Putamen (tissue), 1 donor: ENCODE data around the gene CXCL16.
A peak's percentile ranks its signal among the peaks of the same experiment; 100 is the strongest.
"Not testable (repeated sequence)": the region's sequence is repeated elsewhere in the genome, so short reads cannot be mapped to it uniquely, and the experiment has no call there.

Experiments used
- DNase-seq: peaks from one replicate; pipeline ENCODE4 v3.0.0-alpha.2; 2016; ENCODE audit warnings: low spot score

CXCL16 gene

DNA sequence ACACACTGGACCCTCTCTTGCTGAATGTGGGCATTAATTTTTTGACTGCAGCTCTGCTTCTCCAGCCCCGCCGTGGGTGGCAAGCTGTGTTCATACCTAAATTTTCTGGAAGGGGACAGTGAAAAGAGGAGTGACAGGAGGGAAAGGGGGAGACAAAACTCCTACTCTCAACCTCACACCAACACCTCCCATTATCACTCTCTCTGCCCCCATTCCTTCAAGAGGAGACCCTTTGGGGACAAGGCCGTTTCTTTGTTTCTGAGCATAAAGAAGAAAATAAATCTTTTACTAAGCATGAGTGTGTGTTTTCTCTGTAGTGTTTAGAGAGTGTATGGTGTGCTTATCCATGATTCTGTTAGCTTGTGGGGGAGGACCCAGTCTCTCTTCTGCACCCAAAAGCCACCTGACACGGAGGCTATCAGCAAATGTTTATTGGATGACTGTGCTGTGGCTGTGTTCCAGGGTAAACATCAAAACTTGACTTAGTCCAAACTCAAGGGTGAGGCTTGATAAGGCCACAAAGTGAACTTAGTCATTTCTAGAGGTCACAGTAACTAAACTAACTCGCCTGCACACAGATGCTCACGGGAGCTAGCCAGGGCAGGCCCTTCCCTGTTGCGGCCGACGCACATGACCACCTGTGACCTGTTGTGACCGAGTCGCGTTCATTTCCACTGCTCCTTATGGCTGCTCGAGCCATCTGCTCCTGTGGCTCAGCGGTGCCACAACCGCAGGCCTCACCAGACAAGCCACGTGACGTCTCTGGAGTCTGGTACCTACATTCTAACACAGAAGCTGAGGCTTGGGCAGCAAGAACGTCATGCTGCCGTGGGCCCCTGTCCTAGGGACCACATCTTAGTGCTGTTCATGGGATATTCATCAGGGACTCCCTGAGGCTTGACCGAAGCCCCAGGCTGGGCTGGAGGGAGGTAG, 18.3 kb downstream of the CXCL16 start:
- no peak for DNase-seq

DNA sequence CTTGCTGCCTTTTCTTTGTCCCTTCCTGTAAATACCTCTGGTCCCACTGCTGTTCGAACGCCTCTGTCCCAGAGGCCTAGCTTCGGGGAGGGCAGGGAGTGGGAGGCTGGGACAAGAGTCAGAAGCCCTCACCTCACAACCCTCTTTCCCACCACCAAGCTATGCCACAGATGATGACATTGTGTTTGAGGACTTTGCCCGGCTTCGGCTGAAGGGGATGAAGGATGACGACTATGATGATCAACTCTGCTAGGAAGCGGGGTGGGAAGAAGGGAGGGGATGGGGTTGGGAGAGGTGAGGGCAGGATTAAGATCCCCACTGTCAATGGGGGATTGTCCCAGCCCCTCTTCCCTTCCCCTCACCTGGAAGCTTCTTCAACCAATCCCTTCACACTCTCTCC, 18.9 kb downstream of the CXCL16 start:
- DNase-seq: no peak

DNA sequence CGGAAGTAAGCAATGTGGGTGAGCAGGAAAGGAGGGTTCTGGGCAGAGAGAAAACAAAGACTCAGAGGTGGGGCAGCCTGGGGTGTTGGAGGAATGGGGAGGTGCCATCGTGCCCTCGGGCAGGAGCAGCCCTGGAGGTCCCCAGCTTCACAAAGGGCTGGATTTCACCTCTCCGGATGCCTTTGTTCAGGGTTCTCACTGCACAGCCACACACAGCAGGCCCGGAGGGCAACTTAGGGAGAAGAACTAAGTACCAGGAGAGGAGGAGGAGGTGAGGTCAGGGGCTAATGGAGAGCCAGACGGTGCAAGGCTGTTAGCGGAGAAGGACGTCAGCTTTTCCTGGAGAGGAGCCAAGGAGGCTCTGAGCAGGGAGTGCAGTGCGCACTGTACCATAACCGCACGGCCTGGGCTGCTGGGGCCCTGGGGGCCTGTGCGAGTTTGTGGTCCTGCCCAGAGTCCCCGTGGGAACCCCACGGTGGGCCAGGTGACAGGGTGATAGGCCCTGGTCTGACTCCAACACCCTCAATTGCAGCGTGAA, 20.0 kb downstream of the CXCL16 start:
- no peak for DNase-seq

DNA sequence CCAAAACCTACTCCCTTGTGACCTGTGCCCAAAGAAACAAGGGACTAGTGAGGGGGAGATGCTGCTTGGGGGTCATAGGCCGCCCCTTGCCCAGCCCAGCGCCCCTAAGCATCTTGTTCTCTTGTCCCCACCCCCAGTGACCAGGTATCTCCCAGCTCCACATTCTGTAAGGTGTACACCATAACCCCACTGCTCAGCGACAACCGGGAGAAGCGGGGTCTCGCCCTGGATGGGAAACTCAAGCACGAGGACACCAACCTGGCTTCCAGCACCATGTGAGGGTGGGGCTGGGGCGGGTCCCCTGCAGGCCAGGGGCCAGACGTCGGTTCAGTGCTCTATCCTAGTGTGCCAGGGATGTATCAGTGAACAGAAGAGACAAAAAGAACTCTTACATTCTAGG, 20.6 kb downstream of the CXCL16 start:
- no peak for DNase-seq

DNA sequence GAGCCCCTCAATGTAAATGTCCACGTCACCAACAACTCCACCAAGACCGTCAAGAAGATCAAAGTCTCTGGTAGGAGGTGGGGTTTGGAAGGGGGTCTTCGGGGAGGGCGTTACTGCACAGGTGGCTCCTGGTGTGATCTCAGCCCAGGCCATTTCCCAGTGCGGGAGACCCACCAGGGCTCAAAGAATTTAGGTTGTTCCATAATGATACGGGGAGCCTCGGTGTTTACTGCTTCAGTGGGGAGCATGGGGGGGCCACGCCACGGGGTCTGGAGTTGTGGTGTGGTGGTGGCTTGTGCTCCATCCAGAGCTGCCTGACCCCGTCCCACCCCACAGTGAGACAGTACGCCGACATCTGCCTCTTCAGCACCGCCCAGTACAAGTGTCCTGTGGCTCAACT, 21.5 kb downstream of the CXCL16 start:
- DNase-seq: no peak

DNA sequence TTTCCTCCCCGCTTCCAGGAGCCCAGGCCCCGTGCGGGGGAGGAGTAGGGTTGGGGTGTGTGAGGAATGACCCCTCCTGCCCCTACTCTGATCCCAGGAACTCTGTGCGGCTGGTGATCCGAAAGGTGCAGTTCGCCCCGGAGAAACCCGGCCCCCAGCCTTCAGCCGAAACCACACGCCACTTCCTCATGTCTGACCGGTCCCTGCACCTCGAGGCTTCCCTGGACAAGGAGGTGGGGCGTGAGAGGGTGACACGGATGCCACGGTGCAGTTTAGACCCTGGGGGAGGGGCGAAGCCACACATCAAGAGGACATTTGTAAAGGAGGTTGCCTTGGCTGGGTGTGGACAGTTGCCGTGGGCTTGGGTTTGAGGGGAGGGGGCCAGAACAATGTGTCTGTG, 21.9 kb downstream of the CXCL16 start:
- no peak for DNase-seq

DNA sequence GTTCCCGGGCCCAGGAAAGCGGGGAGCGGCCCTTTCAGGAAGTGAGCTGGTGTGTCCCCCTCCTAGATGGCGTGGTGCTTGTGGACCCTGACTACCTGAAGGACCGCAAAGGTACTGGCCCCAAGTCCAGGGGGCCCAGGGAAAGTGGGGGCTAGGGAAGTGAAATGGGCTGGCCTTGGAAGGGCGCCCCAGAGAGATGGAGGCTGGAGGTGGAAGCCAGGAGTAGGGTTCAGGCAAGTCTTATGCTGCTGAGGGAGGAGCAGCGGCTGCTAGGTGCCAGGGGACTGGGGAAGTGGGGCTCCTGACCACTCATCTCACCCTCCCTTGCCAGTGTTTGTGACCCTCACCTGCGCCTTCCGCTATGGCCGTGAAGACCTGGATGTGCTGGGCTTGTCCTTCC, 23.6 kb downstream of the CXCL16 start:
- DNase-seq: no peak

DNA sequence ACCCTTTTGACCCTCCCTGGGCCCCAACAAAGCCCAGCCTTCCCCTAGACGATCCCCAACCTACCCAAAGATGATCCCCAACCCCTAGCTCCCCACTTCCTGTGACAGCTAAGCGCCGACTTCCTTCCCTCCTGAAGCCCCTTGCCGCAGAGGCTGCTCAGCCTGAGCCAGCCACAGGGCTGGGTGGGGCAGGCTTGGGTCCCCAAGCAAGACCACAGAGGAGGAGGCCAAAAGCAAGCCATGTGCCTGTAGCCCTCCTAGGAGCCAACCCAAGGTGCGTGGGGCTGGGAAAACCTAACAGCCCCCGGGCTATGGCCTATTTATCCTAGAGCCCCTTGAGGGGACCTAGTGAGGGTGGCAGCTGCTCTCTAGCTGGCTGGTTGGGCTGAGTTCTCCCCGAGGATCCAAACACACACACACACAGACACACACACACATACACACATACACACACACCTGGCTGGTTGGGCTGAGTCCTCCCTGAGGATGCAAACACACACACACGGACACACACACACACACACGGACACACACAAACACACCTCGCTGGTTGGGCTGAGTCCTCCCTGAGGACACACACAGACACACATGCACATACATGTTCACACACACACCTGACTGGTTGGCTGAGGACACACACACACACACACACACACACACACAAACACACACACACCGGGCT, 24.5 kb downstream of the CXCL16 start:
- no peak for DNase-seq

DNA sequence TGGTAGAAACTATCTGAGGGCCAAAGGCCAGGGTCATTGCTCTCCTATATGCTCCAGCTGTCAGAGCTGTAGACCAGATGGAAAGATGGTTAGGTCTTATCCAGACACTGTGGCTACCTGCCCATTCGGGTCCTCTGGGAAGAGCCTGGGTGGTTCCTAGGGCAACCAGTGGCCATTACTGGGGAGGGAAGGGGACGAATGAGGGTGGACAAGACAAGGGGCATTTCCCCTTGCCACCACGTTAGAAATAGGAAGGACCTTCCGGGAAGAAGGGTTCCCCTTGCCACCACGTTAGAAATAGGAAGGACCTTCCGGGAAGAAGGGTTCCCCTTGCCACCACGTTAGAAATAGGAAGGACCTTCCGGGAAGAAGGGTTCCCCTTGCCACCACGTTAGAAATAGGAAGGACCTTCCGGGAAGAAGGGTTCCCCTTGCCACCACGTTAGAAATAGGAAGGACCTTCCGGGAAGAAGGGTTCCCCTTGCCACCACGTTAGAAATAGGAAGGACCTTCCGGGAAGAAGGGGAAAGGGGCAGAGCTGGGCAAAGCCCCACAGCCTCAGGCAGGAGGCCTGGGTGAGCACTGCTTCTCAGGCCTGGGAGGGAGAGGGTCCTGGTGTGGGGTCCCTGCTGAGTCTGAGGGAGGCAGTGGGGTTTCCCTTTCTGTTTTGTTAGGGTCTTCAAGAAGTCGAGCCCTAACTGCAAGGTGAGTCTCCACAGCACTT, 25.2 kb downstream of the CXCL16 start:
- not testable (repeated sequence) for DNase-seq

DNA sequence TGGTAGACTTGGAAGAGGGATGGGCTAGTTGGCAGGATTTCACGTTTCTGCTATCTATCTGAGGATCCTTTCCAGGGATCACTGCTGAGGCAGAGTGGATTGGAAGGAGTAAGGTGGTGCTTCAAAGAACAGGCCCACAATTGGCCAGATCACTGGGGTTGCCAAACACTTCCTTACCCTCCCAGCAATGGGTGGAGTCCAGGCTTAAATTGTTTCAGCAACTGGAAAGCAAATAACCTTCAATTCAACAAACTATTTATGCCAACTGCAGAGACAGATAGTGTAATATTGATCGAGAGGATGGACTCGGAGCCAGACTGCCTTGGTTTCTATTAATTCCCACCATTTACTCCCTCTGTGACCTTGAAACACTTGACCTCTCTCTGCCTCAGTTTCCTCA, 27.2 kb downstream of the CXCL16 start:
- DNase-seq: no peak

DNA sequence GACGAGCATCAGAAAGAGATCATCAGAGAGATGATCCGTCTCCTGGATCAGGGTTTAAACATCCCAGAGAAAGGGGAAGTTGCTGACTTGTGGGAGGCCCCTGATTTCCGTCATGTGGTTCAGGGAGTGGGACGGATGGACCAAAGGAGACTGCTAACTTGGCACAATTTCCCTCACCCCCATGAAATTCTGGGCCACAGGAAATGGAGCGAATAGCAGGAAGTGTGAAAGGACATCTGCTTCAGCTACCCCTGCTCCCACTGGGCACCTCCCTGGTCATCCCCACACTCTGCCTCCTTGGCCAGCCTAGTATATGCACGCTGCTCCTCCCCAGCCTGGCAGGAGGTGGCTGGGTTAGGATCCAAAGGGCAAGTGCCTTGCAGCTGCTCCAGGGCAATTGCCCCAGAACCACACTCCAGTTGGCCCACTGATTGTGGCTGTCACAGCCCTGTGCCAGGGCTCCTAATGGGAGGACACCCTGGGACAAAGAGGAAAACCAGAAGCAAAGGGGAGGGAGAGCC, 28.0 kb downstream of the CXCL16 start:
- no peak for DNase-seq

DNA sequence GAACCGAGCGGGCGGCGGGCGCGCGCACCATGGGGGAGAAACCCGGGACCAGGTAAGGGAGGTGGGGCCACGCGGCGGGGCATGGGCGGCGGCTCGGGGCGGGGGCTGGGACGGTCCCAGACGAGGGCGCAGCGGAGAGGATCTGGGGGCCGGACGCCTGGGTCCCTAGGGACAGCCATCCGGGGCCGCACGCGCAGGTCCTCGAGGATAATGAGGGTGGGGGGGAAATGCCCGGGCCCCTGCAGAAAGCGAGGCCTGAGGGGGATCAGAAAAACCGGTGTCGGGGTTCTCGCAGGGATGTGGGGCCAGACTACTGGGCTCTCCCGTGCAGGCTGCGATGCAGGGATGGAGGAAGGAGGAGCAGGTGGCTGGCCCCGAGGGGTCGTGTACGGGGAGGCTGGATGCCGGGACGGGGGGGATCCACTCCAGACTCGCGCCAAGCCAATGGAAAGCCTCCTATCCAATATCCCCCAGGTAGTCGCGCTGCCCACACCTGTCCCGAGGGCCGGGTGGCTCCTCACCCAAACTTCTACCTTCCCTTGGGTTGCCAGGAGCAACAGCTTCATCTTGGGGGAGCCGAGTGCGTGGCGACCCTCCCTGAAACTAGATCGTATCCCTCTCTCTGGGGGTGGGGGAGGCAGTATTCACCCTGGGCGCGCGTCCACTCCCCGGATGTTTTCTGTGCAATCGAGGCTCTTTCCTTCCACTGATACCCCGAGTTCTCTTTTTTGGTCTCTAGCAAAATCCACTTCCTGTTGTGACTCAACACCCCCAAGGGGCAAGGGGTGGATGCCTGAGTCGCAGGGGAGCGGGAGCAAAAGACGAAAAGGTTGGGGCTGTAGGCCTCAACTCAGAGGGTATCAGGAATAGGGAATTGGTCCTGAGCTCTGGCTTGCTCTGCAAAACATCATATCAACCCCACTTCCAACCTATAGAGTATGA, 28.8 kb downstream of the CXCL16 start:
- no peak for DNase-seq

DNA sequence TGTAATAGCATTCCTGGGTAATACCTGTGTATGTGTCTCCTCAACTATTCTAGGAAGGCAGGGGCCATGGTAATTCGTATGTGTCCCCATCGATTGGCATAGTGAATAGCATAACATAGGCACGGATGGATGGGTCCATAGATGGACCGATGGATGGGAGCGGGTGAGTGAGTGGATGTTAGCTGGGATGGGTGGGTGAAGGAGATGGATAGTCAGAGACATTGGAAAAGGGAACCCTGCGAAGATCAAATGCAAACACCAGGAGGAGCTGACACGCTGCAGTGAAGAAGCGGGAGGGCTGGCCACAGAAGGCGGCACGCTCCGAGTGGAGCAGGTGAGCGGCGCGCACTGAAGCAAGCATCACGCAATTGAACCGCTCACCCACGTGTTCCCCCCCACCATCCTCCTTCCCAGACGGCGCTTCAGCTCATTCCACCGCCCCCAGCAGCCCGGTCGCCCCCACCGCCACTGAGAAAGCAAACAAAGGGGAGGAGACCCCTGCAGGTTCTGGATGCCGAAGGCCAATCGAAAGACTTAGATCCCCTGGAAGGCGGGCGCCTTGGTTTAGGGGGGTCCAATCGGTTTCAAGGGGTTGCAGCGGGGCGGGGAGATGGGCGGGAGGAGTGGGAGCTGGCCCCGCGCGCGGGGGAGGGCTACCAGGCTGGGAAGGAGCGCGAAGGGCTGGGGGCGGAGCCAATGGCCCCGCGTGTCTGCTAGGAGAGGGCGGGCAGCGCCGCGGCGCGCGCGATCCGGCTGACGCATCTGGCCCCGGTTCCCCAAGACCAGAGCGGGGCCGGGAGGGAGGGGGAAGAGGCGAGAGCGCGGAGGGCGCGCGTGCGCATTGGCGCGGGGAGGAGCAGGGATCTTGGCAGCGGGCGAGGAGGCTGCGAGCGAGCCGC, 29.7 kb downstream of the CXCL16 start, which contains the start of gene ARRB2:
ARRB2 (plus strand) TSS at position 839 of the 899 bp plus-strand sequence. CDS start 90 bp downstream, outside the sequence.
- peak; percentile 99 for DNase-seq

DNA sequence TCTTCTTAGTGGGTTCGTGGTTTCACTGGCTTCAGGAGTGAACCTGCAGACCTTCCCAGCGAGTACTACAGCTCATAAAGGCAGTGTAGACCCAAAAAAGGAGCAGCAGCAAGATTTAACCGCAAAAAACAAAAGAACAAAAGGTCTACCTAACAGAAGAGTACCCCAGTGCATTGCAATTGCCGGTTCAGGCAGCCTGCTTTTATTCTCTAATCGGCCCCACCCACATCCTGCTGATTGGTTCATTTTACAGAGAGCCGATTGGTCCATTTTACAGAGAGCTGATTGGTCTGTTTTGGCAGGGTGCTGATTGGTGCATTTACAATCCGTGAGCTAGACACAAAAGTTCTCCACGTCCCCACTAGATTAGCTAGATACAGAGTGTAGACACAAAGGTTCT, 31.3 kb downstream of the CXCL16 start:
- DNase-seq: no peak

DNA sequence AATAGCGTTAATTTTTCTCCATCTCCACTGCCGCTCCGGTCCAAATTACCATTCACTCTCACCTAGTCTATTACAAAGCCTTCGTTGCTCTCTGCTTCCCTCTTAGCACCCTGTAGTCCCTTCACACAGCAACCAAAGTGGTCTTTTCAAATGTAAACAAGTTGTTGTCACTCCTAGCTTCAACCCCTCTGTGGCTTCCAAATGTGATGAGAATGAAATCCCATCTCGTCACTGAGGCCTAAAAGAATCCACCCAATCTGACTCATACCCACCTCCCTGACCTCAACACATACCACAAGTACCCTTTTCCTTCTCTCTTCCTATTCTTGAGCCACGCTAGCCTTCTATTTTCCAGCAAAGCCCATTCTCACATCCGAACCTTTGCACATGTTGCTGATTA, 33.6 kb downstream of the CXCL16 start:
- DNase-seq: no peak

DNA sequence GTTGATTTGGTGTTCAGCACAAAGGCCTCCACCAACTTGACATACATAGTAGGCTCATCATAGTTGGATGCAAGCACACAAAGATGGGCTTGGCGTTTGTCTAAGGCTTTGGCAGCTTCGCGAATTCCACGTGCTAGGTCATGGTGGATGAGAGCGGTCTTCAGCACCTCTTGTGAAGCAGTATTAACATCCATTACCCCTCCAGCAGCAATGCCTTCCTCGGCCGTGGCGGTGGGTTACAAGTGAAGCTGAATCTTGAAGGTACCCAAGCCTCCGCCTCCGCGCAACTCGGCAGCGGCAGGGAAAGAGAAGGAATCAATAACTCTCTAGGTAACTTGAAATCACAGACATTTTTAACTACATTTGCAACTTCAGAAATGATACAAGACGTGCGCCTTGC, 34.7 kb downstream of the CXCL16 start:
- no peak for DNase-seq

DNA sequence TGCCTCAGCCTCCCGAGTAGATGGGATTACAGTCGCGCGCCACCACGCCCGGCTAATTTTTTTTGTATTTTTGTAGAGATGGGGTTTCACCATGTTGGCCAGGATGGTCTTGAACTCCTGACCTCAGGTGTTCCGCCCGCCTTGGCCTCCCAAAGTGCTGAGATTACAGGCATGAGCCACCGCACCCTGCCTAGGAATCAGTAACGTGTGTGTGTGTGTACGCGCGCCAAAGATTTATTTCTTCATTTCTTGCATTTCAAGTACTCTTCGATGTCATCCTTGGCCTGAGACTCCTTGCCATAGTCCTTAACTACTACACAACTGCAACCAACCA, 35.2 kb downstream of the CXCL16 start:
- not testable (repeated sequence) for DNase-seq

DNA sequence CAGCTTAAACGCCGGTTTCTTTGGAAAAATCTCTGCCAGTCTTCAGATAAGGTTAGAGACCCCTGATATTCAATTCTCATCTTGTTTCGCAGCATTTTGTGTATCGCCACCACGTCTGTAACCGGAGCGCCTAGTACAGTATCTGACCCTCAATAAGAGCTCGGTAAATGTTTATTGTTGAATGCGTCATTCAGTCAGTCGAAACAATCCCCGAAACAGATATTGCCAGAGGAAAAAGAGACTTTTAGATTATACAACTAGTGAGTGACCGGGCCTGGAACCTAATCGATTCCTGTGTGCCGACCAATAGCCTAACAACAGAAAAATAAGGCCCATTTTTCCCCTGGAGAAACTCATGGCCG, 36.4 kb downstream of the CXCL16 start:
- DNase-seq: no peak

DNA sequence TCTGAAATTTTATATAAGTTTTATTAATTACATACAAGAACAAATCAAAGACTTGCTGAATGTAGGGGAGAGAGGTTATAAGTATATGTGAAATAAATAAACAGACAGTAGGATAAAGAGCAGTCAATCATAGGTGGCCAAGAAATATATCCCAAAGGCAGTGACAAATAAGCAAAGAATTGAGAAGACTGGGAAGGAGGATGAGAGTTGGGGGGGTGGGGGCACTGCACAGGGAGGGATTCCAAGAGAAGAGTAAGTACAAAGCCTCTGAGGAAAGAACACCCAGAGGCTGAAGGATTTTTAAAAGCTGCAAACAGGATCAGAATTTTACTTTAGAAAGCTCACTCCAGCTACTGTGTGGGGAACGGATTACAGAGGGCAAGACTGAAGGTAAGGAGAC, 38.6 kb downstream of the CXCL16 start:
- no peak for DNase-seq

DNA sequence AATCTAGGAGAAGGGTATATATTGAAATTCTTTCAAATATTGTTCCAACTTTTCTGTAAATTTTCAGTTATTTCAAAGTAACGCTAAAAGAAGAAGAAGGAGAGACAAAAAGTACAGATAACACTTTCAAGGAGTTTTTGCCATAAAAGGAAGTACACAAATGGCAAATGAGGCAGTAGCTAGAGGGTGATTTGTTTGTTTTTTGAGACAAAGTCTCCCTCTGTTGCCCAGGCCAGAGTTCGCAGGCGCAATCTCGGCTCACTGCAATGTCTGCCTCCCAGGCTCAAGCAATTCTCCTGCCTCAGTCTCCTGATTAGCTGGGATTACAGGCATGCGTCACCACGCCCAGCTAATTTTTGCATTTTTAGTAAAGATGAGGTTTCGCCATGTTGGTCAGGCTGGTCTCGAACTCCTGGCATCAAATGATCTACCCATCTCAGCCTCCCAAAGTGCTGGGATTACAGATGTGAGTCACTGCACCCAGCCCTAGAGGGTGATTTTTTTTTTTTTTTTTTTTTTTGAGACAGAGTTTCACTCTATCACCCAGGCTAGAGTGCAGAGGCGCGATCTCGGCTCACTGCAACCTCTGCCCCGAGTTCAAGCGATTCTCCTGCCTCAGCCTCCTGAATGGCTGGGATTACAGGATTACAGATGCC, 40.2 kb downstream of the CXCL16 start:
- not testable (repeated sequence) for DNase-seq
